SK-N-SH treated with all-trans-retinoic acid at 6 μM for 48 hours (cell line): ENCODE results near the gene SERPINB12.

Experiments used
- ATAC-seq: fragments of 200-7000 bp; cut with Tn5 transposase; 3 replicates; pipeline ENCODE4 v1.9.1; 2020; ENCODE audit warnings: mild to moderate bottlenecking, moderate library complexity
- ARNTL ChIP-seq: fragments of 450-650 bp; formaldehyde crosslinking; IDR thresholded peaks from 2 replicates; pipeline ENCODE4 v1.5.0; 2020; ENCODE audit warnings: low read depth, mild to moderate bottlenecking, moderate library complexity, borderline replicate concordance
- BACH2 ChIP-seq: fragments of 250-450 bp; sonication (Bioruptor Pico); IDR thresholded peaks from 2 replicates; pipeline ENCODE4 v1.9.0; 2021; ENCODE audit warnings: mild to moderate bottlenecking, borderline replicate concordance
- CSDC2 ChIP-seq: fragments of 250-450 bp; sonication (Bioruptor Pico); IDR thresholded peaks from 2 replicates; pipeline ENCODE4 v1.5.0; 2020; ENCODE audit warnings: mild to moderate bottlenecking, moderate library complexity
- CSRNP3 ChIP-seq: fragments of 250-450 bp; sonication (Bioruptor Pico); IDR thresholded peaks from 2 replicates; pipeline ENCODE4 v1.5.1; 2021; ENCODE audit warnings: mild to moderate bottlenecking, moderate library complexity
- ESRRG ChIP-seq: fragments of 250-450 bp; sonication (Bioruptor Pico); IDR thresholded peaks from 2 replicates; pipeline ENCODE4 v1.6.1; 2021; ENCODE audit warnings: mild to moderate bottlenecking
- GLIS3 ChIP-seq: fragments of 250-450 bp; sonication (Bioruptor Pico); IDR thresholded peaks from 2 replicates; pipeline ENCODE4 v1.5.0; 2020; ENCODE audit warnings: mild to moderate bottlenecking, moderate library complexity
- ISL1 ChIP-seq: fragments of 250-450 bp; sonication (Bioruptor Pico); IDR thresholded peaks from 2 replicates; pipeline ENCODE4 v2.1.2; 2022; ENCODE audit warnings: mild to moderate bottlenecking, moderate library complexity
- OSR1 ChIP-seq: fragments of 250-450 bp; sonication (Bioruptor Pico); IDR thresholded peaks from 2 replicates; pipeline ENCODE4 v1.8.0; 2022; ENCODE audit warnings: moderate library complexity, mild to moderate bottlenecking, inconsistent platforms
- PATZ1 ChIP-seq: fragments of 250-450 bp; sonication (Bioruptor Pico); IDR thresholded peaks from 2 replicates; pipeline ENCODE4 v1.8.0; 2020; ENCODE audit warnings: mild to moderate bottlenecking, moderate library complexity, borderline replicate concordance
- POU6F1 ChIP-seq: fragments of 250-450 bp; sonication (Bioruptor Pico); IDR thresholded peaks from 2 replicates; pipeline ENCODE4 v1.8.0; 2021; ENCODE audit warnings: low read depth, mild to moderate bottlenecking, moderate library complexity, borderline replicate concordance
- PPARA ChIP-seq: fragments of 250-450 bp; sonication (Bioruptor Pico); IDR thresholded peaks from 2 replicates; pipeline ENCODE4 v1.5.0; 2020; ENCODE audit warnings: mild to moderate bottlenecking, borderline replicate concordance
- SNAI2 ChIP-seq: fragments of 250-450 bp; sonication (Bioruptor Pico); IDR thresholded peaks from 2 replicates; pipeline ENCODE4 v1.5.0; 2020; ENCODE audit warnings: mild to moderate bottlenecking, moderate library complexity
- TCF4 ChIP-seq: fragments of 250-450 bp; sonication (Bioruptor Pico); IDR thresholded peaks from 2 replicates; pipeline ENCODE4 v1.8.0; 2021; ENCODE audit warnings: mild to moderate bottlenecking, moderate library complexity, borderline replicate concordance
- TSHZ2 ChIP-seq: fragments of 250-450 bp; sonication (Bioruptor Pico); IDR thresholded peaks from 2 replicates; pipeline ENCODE4 v1.5.0; 2020; ENCODE audit warnings: mild to moderate bottlenecking, moderate library complexity
- ZC3H10 ChIP-seq: fragments of 250-450 bp; sonication (Bioruptor Pico); IDR thresholded peaks from 2 replicates; pipeline ENCODE4 v1.5.1; 2021; ENCODE audit warnings: mild to moderate bottlenecking, moderate library complexity
- ZFP3 ChIP-seq: fragments of 250-450 bp; sonication (Bioruptor Pico); IDR thresholded peaks from 2 replicates; pipeline ENCODE4 v1.5.0; 2020; ENCODE audit warnings: mild to moderate bottlenecking, moderate library complexity
- ZFP30 ChIP-seq: fragments of 450-650 bp; formaldehyde crosslinking; IDR thresholded peaks from 2 replicates; pipeline ENCODE4 v1.5.0; 2022; ENCODE audit warnings: mild to moderate bottlenecking, moderate library complexity
- ZNF565 ChIP-seq: fragments of 450-650 bp; formaldehyde crosslinking; conservative IDR thresholded peaks from 2 replicates; pipeline ENCODE4 v1.5.0; 2020; ENCODE audit warnings: low read depth, mild to moderate bottlenecking, moderate library complexity
- ZNF70 ChIP-seq: fragments of 450-650 bp; formaldehyde crosslinking; IDR thresholded peaks from 2 replicates; pipeline ENCODE4 v1.5.0; 2020; ENCODE audit warnings: mild to moderate bottlenecking, moderate library complexity
- ZNF8 ChIP-seq: fragments of 450-650 bp; formaldehyde crosslinking; IDR thresholded peaks from 2 replicates; pipeline ENCODE4 v1.5.0; 2020; ENCODE audit warnings: mild to moderate bottlenecking, moderate library complexity
- TF ChIP-seq, protein P1 (sequence below): fragments of 250-450 bp; sonication (Bioruptor Pico); IDR thresholded peaks from 2 replicates; pipeline ENCODE4 v1.5.1; 2020; ENCODE audit warnings: low read depth, mild to moderate bottlenecking, moderate library complexity

The SERPINB12 gene

DNA sequence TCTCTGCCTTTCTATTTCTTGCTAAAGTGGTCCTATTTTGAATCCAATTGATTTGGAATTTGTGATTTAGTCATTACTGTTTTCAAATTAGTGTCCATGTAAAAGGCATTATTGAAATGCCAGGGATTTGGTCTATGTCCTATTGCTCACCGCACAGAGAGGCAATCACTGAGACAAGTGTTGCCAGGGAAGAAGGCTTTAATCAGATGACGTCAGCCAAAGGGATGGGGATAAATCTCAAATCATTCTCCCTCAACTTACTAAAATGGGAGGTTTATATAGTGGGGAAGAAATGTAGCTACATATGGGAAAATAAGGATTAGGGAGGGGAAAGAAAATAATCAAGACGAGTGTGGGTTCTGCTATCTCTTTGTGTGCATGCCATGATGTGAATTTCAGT is 9.6 kb downstream of the SERPINB12 start:
- no peak for TF ChIP-seq ZFP3
- TF ChIP-seq GLIS3, result no peak
- ATAC-seq, result no peak

GRCh38 chr18:63552581-63552980 is 10.4 kb downstream of the SERPINB12 start:
- no peak for ATAC-seq
- no peak for TF ChIP-seq ZNF70
- no peak for TF ChIP-seq PPARA (CRISPR knock-in tag)
- TF ChIP-seq ZFP30 (CRISPR knock-in tag), result no peak
- TF ChIP-seq PATZ1 (CRISPR knock-in tag), result no peak
- TF ChIP-seq GLIS3, result no peak
- no peak for TF ChIP-seq ISL1
- TF ChIP-seq CSRNP3 (CRISPR knock-in tag), result no peak
- TF ChIP-seq ZNF565 (CRISPR knock-in tag), result no peak
- TF ChIP-seq CSDC2 (CRISPR knock-in tag), result no peak
- TF ChIP-seq TCF4 (CRISPR knock-in tag), result no peak
- TF ChIP-seq ZFP3, result no peak
- TF ChIP-seq, all 23 proteins: peak for 0

- TF ChIP-seq CSDC2 (CRISPR knock-in tag), result no peak
- TF ChIP-seq, protein P1, sequence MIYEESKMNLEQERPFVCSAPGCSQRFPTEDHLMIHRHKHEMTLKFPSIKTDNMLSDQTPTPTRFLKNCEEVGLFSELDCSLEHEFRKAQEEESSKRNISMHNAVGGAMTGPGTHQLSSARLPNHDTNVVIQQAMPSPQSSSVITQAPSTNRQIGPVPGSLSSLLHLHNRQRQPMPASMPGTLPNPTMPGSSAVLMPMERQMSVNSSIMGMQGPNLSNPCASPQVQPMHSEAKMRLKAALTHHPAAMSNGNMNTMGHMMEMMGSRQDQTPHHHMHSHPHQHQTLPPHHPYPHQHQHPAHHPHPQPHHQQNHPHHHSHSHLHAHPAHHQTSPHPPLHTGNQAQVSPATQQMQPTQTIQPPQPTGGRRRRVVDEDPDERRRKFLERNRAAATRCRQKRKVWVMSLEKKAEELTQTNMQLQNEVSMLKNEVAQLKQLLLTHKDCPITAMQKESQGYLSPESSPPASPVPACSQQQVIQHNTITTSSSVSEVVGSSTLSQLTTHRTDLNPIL (CRISPR knock-in tag), result no peak
- no peak for TF ChIP-seq SNAI2 (CRISPR knock-in tag)
- no peak for TF ChIP-seq CSRNP3 (CRISPR knock-in tag)
- no peak for TF ChIP-seq ZNF70
- TF ChIP-seq BACH2 (CRISPR knock-in tag), result no peak
- TF ChIP-seq POU6F1, result no peak
- no peak for TF ChIP-seq ZNF565 (CRISPR knock-in tag)
- TF ChIP-seq TCF4 (CRISPR knock-in tag), result no peak
- TF ChIP-seq TSHZ2 (CRISPR knock-in tag), result no peak
- TF ChIP-seq ESRRG, result no peak
- no peak for TF ChIP-seq ARNTL (CRISPR knock-in tag)
- no peak for TF ChIP-seq ZFP3
- no peak for TF ChIP-seq OSR1
- TF ChIP-seq ZC3H10, result no peak
- no peak for TF ChIP-seq GLIS3
- no peak for TF ChIP-seq ZNF8 (CRISPR knock-in tag)
- no peak for TF ChIP-seq PPARA (CRISPR knock-in tag)
- ATAC-seq, result no peak
Measured at GRCh38 chr18:63553081-63553480, 10.9 kb downstream of the SERPINB12 start.
